ENCODE measurements around the gene TRPV5.

- TF ChIP-seq, protein P1, sequence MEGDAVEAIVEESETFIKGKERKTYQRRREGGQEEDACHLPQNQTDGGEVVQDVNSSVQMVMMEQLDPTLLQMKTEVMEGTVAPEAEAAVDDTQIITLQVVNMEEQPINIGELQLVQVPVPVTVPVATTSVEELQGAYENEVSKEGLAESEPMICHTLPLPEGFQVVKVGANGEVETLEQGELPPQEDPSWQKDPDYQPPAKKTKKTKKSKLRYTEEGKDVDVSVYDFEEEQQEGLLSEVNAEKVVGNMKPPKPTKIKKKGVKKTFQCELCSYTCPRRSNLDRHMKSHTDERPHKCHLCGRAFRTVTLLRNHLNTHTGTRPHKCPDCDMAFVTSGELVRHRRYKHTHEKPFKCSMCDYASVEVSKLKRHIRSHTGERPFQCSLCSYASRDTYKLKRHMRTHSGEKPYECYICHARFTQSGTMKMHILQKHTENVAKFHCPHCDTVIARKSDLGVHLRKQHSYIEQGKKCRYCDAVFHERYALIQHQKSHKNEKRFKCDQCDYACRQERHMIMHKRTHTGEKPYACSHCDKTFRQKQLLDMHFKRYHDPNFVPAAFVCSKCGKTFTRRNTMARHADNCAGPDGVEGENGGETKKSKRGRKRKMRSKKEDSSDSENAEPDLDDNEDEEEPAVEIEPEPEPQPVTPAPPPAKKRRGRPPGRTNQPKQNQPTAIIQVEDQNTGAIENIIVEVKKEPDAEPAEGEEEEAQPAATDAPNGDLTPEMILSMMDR (conservative IDR thresholded peaks at IDR 0.05 in 1 of 2, IDR thresholded peaks at IDR 0.05 in 1 of 2; ENCODE audit: low read depth in 1 of 2, low read length in 2 of 2), result no peak
- TF ChIP-seq EZH2 (IDR thresholded peaks at IDR 0.05; ENCODE audit: low read length, missing control alignments), result no peak
Observed at GRCh38 chr7:142897691-142898090, 35.9 kb downstream of the TRPV5 start.

Measured in fibroblast of lung (primary cell).